Peyer's patch (tissue), 4 donors: ENCODE results near the gene PDLIM1.

ENCODE experiments used
- CTCF ChIP-seq, 6 experiments: fragments of 450-650 bp in 4 of 6; fragments of 200-600 bp in 2 of 6; sonication (generic) in 1 of 6; IDR thresholded peaks; one replicate each; pipeline ENCODE4 v1.5.1; 2017 to 2019; ENCODE audit warnings: antibody characterized with exemption in 6 of 6, mild to moderate bottlenecking in 3 of 6, moderate library complexity in 1 of 6
- POLR2A ChIP-seq, 2 donors: fragments of 450-650 bp; IDR thresholded peaks; one replicate each; pipeline ENCODE4 v1.5.1; 2017; ENCODE audit warnings: antibody characterized with exemption in 2 of 2, mild to moderate bottlenecking in 2 of 2, moderate library complexity in 2 of 2

GRCh38 chr10:95244152-95244551 lies 46.7 kb downstream of the PDLIM1 start:
- TF ChIP-seq CTCF (IDR thresholded peaks at IDR 0.05) (no peak), POLR2A (IDR thresholded peaks at IDR 0.05) (no peak)
